ENCODE data around the gene PRSS16. TPM values are rescaled to one million over a fixed set of nuclear protein-coding genes. Genes with fewer than 3 reads are reported as not detected.

The PRSS16 gene
- total RNA-seq, 1 experiment from 2014 or later: 0.64 TPM

DNA sequence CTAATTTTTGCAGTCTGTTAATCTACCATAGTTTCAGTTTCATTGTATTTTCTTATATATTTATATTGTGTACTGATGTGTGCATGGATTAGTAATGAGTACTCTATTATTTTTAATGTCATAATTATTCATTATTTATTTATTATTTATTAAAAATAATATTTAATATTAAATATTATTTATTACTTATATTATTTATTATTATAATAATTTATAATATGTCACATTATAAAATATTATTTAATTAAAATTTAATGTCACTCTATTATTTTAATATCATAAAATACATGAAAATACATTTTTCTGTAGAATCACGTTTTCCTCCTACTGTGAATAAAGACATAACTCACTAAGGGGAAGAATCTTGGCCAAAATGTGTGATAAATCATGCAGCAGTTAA lies 34.1 kb downstream of the PRSS16 start:
- DNase-seq (ENCODE audit: low spot score): no peak
- H3K9me3 ChIP-seq (ENCODE audit: low read depth, low read length, poor library complexity, severe bottlenecking): no peaks in the 10 kb centered on the region
- POLR2A ChIA-PET (ENCODE audit: low non-redundant PET): no interaction called here
- no peak overlapping the region for H3K27ac ChIP-seq (ENCODE audit: low read depth, low read length, poor library complexity, severe bottlenecking)
- H3K4me1 ChIP-seq (ENCODE audit: insufficient read depth, low read length, poor library complexity, severe bottlenecking): peaks cover 6% of the 10 kb centered on the region
- H3K36me3 ChIP-seq (ENCODE audit: insufficient read depth, low read length, poor library complexity, severe bottlenecking): no peaks in the 10 kb centered on the region
- TF ChIP-seq, protein P1, sequence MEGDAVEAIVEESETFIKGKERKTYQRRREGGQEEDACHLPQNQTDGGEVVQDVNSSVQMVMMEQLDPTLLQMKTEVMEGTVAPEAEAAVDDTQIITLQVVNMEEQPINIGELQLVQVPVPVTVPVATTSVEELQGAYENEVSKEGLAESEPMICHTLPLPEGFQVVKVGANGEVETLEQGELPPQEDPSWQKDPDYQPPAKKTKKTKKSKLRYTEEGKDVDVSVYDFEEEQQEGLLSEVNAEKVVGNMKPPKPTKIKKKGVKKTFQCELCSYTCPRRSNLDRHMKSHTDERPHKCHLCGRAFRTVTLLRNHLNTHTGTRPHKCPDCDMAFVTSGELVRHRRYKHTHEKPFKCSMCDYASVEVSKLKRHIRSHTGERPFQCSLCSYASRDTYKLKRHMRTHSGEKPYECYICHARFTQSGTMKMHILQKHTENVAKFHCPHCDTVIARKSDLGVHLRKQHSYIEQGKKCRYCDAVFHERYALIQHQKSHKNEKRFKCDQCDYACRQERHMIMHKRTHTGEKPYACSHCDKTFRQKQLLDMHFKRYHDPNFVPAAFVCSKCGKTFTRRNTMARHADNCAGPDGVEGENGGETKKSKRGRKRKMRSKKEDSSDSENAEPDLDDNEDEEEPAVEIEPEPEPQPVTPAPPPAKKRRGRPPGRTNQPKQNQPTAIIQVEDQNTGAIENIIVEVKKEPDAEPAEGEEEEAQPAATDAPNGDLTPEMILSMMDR (conservative IDR thresholded peaks at IDR 0.05; ENCODE audit: low read depth, low read length): no peak
- no peak for TF ChIP-seq EZH2 (IDR thresholded peaks at IDR 0.05; ENCODE audit: borderline replicate concordance, low read depth, low read length, poor library complexity, severe bottlenecking)
- H3K4me3 ChIP-seq (ENCODE audit: low read depth, low read length, poor library complexity, severe bottlenecking): peak overlapping the region; percentile 54
- intact Hi-C loops (cut with micrococcal nuclease; ENCODE audit: unreplicated experiment): no loop called here
- CTCF ChIA-PET: no interaction called here
- BruUV-seq (replicated peaks): no TSS peak
- H3K27me3 ChIP-seq (replicated peaks; ENCODE audit: insufficient read depth, low read depth, low read length, poor library complexity): no peaks in the 10 kb centered on the region

DNA sequence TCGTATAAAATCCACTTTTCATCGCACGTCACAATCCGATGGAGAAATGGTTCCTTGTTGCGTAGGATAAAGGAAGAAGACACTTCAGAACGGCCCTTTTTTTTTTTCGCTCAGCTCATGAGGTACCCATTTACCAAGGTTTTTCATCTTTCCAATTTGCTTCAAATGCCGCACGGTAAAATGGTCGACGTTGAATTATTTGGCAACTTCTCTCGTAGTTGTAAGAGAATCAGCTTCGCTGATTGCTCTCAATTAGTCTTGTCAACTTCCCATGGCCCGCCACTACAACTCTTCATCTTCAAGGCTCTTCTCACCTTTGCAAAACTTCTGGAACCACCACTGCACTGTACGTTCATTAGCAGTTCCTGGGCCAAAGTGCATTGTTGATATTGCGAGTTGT lies 35.8 kb downstream of the PRSS16 start:
- BruUV-seq (replicated peaks): no TSS peak
- Histone ChIP-seq H3K4me1 (ENCODE audit: insufficient read depth, low read length, poor library complexity, severe bottlenecking) (peaks cover 6% of the 10 kb centered on the region), H3K9me3 (ENCODE audit: low read depth, low read length, poor library complexity, severe bottlenecking) (no peaks in the 10 kb centered on the region), H3K4me3 (ENCODE audit: low read depth, low read length, poor library complexity, severe bottlenecking) (no peak overlapping the region), H3K36me3 (ENCODE audit: insufficient read depth, low read length, poor library complexity, severe bottlenecking) (no peaks in the 10 kb centered on the region), H3K27ac (ENCODE audit: low read depth, low read length, poor library complexity, severe bottlenecking) (no peak overlapping the region), H3K27me3 (replicated peaks; ENCODE audit: insufficient read depth, low read depth, low read length, poor library complexity) (no peaks in the 10 kb centered on the region)
- intact Hi-C loops (cut with micrococcal nuclease; ENCODE audit: unreplicated experiment): no loop called here
- TF ChIP-seq EZH2 (IDR thresholded peaks at IDR 0.05; ENCODE audit: borderline replicate concordance, low read depth, low read length, poor library complexity, severe bottlenecking): no peak
- TF ChIP-seq, protein P1 (conservative IDR thresholded peaks at IDR 0.05; ENCODE audit: low read depth, low read length): no peak
- ChIA-PET CTCF (no interaction called here), POLR2A (ENCODE audit: low non-redundant PET) (no interaction called here)
- no peak for DNase-seq (ENCODE audit: low spot score)

DNA sequence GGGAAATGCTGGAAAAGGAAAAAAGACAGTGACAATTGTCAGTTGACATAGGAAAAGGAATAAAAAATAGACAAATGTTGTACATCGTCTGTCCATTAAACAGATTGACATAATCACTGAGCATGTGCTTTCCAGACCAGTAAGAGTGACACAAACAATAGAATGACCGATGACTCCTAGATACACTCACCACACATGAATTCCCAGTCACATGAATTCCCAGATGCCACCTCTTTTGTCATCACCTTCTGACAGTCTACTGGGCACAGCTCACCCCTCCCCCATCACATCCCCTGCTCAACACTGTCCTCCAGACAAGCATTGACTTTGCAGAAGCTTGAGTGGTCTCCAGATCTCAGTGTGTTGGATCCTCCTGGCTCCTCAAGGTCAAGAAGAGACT lies 38.6 kb downstream of the PRSS16 start:
- Histone ChIP-seq H3K27ac (ENCODE audit: low read depth, low read length, poor library complexity, severe bottlenecking) (no peak overlapping the region), H3K36me3 (ENCODE audit: insufficient read depth, low read length, poor library complexity, severe bottlenecking) (no peaks in the 10 kb centered on the region), H3K27me3 (replicated peaks; ENCODE audit: insufficient read depth, low read depth, low read length, poor library complexity) (no peaks in the 10 kb centered on the region), H3K9me3 (ENCODE audit: low read depth, low read length, poor library complexity, severe bottlenecking) (no peaks in the 10 kb centered on the region), H3K4me3 (ENCODE audit: low read depth, low read length, poor library complexity, severe bottlenecking) (no peak overlapping the region), H3K4me1 (ENCODE audit: insufficient read depth, low read length, poor library complexity, severe bottlenecking) (peaks cover 2% of the 10 kb centered on the region)
- BruUV-seq (replicated peaks): no TSS peak
- TF ChIP-seq, protein P1 (conservative IDR thresholded peaks at IDR 0.05; ENCODE audit: low read depth, low read length): no peak
- no peak for TF ChIP-seq EZH2 (IDR thresholded peaks at IDR 0.05; ENCODE audit: borderline replicate concordance, low read depth, low read length, poor library complexity, severe bottlenecking)
- DNase-seq (ENCODE audit: low spot score): no peak
- CTCF ChIA-PET: no interaction called here
- POLR2A ChIA-PET (ENCODE audit: low non-redundant PET): interaction anchor here (0.6 kb wide), 1 partner anchor 137 kb away, joined by 3 read pairs; no protein-coding TSS in a partner anchor
- intact Hi-C loops (cut with micrococcal nuclease; ENCODE audit: unreplicated experiment): no loop called here

Measured in A673 (cell line).